Epithelial cell of proximal tubule (primary cell): ENCODE results near the gene NPFF. TPM values are rescaled to one million over a fixed set of nuclear protein-coding genes. Genes with fewer than 3 reads are reported as not detected.

Experiments
- DNase-seq: peaks from one replicate; pipeline ENCODE4 v3.0.0-alpha.2; 2011; ENCODE audit warnings: low read depth
- H3K4me3 ChIP-seq: 2 replicates; pipeline ENCODE4 v1.5.1; 2011; ENCODE audit warnings: low read depth, mild to moderate bottlenecking, low read length
- CTCF ChIP-seq: conservative IDR thresholded peaks from 2 replicates; pipeline ENCODE4 v1.5.1; 2012; ENCODE audit warnings: low read depth, mild to moderate bottlenecking, low read length
- total RNA-seq: library from RNA; depleted of rRNA; stranded (reverse); fragments of >200 nt; gene quantifications from 2 replicates; pipeline ENCODE4 v1.2.3, GENCODE V29; 2015

The NPFF gene
- total RNA-seq, 1 donor from 2014 or later: not detected

- no peak for TF ChIP-seq CTCF
- DNase-seq: no peak
Observed at GRCh38 chr12:53492830-53493609, 14.3 kb downstream of the NPFF start.

GRCh38 chr12:53492188-53492587, 15.1 kb downstream of the NPFF start:
- TF ChIP-seq CTCF: no peak
- H3K4me3 ChIP-seq: peak overlapping the region; percentile 57

More at GRCh38 chr12:53492830-53493609, 14.3 kb downstream of the NPFF start:
- peak overlapping the region; percentile 57 for H3K4me3 ChIP-seq

GRCh38 chr12:53489242-53489864, 17.9 kb downstream of the NPFF start:
- H3K4me3 ChIP-seq: no peak overlapping the region
- TF ChIP-seq CTCF: no peak
- DNase-seq: no peak

More at GRCh38 chr12:53492188-53492587, 15.1 kb downstream of the NPFF start:
- DNase-seq: no peak

GRCh38 chr12:53486736-53487487, 20.4 kb downstream of the NPFF start:
- H3K4me3 ChIP-seq: no peak overlapping the region
- no peak for TF ChIP-seq CTCF
- no peak for DNase-seq

- no peak for DNase-seq
- no peak overlapping the region for H3K4me3 ChIP-seq
- TF ChIP-seq CTCF: no peak
Observed at GRCh38 chr12:53485955-53486735, 21.1 kb downstream of the NPFF start.
